Keratinocyte (primary cell): Measurements from ENCODE around the gene UGT1A8.

Source experiments
- CTCF ChIP-seq, 3 experiments: IDR thresholded peaks in 1 of 3; conservative IDR thresholded peaks in 1 of 3; optimal IDR thresholded peaks in 1 of 3; 2 replicates in 2 of 3; 3 replicates in 1 of 3; pipeline versions ENCODE3 to v1.5.1; 2011; ENCODE audit warnings: low read length in 3 of 3, mild to moderate bottlenecking in 3 of 3, moderate library complexity in 2 of 3, control low read depth in 1 of 3, inconsistent platforms in 1 of 3; ENCODE audit not compliant: insufficient read depth in 2 of 3; ENCODE audit errors: extremely low read depth in 1 of 3
- EZH2 ChIP-seq: IDR thresholded peaks from one replicate; pipeline ENCODE4 v1.6.1; 2012; ENCODE audit warnings: inconsistent platforms, mild to moderate bottlenecking, low read length, moderate library complexity

GRCh38 chr2:233679196-233679595 lies 61.8 kb downstream of the UGT1A8 start:
- no peak for TF ChIP-seq CTCF (optimal IDR thresholded peaks at IDR 0.05 in 1 of 3, IDR thresholded peaks at IDR 0.05 in 1 of 3, conservative IDR thresholded peaks at IDR 0.05 in 1 of 3; ENCODE audit: extremely low read depth in 1 of 3, insufficient read depth in 2 of 3, low read length in 3 of 3)
- no peak for TF ChIP-seq EZH2
